HL-60 (cell line): ENCODE measurements around the gene MGAT4B.

ENCODE experiments used
- GABPA ChIP-seq: IDR thresholded peaks from 2 replicates; pipeline ENCODE4 v1.6.1; 2012; ENCODE audit warnings: low read depth
- POLR2AphosphoS5 ChIP-seq: IDR thresholded peaks from 2 replicates; pipeline ENCODE4 v1.6.1; 2012; ENCODE audit warnings: low read depth
- SPI1 ChIP-seq: IDR thresholded peaks from 2 replicates; pipeline ENCODE4 v1.6.1; 2012; ENCODE audit warnings: low read depth, mild to moderate bottlenecking, borderline replicate concordance
- TF ChIP-seq, protein P1 (sequence below): IDR thresholded peaks from 2 replicates; pipeline ENCODE4 v1.6.1; 2012; ENCODE audit warnings: low read depth; ENCODE audit not compliant: insufficient replicate concordance
- TF ChIP-seq, protein P2 (sequence below): IDR thresholded peaks from one replicate; pipeline ENCODE4 v1.5.1; 2011; ENCODE audit warnings: low read length, control low read depth, inconsistent platforms; ENCODE audit not compliant: insufficient read depth

DNA sequence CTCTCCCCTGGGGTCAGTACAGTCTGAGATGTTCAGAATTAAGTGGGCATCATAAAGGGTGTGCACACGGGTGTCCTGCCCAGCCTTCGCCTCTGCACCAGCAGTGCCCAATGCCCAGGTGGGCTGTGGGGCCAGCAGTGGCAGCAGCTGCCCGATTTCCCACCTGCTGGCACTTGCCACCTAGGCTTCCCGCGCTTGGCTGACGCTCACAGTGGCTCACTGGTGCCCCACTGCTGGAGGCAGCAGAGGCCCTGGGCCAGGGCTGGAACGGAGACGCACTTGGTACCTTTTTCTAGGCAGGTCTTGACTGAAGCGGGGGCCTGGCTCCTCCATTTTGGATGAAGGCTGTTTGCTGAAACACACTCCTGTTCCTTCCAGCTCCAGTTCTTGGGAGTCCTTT is 35.0 kb upstream of the MGAT4B start:
- TF ChIP-seq, protein P1, sequence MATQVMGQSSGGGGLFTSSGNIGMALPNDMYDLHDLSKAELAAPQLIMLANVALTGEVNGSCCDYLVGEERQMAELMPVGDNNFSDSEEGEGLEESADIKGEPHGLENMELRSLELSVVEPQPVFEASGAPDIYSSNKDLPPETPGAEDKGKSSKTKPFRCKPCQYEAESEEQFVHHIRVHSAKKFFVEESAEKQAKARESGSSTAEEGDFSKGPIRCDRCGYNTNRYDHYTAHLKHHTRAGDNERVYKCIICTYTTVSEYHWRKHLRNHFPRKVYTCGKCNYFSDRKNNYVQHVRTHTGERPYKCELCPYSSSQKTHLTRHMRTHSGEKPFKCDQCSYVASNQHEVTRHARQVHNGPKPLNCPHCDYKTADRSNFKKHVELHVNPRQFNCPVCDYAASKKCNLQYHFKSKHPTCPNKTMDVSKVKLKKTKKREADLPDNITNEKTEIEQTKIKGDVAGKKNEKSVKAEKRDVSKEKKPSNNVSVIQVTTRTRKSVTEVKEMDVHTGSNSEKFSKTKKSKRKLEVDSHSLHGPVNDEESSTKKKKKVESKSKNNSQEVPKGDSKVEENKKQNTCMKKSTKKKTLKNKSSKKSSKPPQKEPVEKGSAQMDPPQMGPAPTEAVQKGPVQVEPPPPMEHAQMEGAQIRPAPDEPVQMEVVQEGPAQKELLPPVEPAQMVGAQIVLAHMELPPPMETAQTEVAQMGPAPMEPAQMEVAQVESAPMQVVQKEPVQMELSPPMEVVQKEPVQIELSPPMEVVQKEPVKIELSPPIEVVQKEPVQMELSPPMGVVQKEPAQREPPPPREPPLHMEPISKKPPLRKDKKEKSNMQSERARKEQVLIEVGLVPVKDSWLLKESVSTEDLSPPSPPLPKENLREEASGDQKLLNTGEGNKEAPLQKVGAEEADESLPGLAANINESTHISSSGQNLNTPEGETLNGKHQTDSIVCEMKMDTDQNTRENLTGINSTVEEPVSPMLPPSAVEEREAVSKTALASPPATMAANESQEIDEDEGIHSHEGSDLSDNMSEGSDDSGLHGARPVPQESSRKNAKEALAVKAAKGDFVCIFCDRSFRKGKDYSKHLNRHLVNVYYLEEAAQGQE = no peak
- TF ChIP-seq, protein P2, sequence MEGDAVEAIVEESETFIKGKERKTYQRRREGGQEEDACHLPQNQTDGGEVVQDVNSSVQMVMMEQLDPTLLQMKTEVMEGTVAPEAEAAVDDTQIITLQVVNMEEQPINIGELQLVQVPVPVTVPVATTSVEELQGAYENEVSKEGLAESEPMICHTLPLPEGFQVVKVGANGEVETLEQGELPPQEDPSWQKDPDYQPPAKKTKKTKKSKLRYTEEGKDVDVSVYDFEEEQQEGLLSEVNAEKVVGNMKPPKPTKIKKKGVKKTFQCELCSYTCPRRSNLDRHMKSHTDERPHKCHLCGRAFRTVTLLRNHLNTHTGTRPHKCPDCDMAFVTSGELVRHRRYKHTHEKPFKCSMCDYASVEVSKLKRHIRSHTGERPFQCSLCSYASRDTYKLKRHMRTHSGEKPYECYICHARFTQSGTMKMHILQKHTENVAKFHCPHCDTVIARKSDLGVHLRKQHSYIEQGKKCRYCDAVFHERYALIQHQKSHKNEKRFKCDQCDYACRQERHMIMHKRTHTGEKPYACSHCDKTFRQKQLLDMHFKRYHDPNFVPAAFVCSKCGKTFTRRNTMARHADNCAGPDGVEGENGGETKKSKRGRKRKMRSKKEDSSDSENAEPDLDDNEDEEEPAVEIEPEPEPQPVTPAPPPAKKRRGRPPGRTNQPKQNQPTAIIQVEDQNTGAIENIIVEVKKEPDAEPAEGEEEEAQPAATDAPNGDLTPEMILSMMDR = no peak
- TF ChIP-seq POLR2AphosphoS5 (no peak), GABPA (no peak), SPI1 (no peak)
